Activated CD4-positive, alpha-beta T cell treated with anti-CD3 and anti-CD28 coated beads, Interleukin-2, amount 10 ng/mL, durations not matched to agents 7 days and 5 days (primary cell): ENCODE measurements around the gene NKPD1. TPM values are rescaled to one million over a fixed set of nuclear protein-coding genes. Genes with fewer than 3 reads are reported as not detected.

ENCODE experiments used
- CTCF ChIA-PET: fragments of 350-600 bp; sonication (Branson Sonifier 250); formaldehyde crosslinking; loops from one replicate; lab custom pipeline; 2021; ENCODE audit warnings: antibody characterized with exemption; lab: Charles Lee
- POLR2A ChIA-PET: fragments of 350-600 bp; sonication (Branson Sonifier 250); formaldehyde crosslinking; loops from one replicate; lab custom pipeline; 2021; ENCODE audit warnings: antibody characterized with exemption; lab: Charles Lee
- DNase-seq: peaks from one replicate; pipeline ENCODE4 v3.0.0-alpha.2; 2020
- H3K27ac Mint-ChIP-seq: one replicate; pipeline ENCODE4 v1.8.0; 2021; ENCODE audit warnings: mild to moderate bottlenecking, moderate library complexity, mixed read lengths
- H3K27me3 Mint-ChIP-seq: one replicate; pipeline ENCODE4 v1.8.0; 2021; ENCODE audit warnings: mixed read lengths
- H3K36me3 Mint-ChIP-seq: one replicate; pipeline ENCODE4 v1.8.0; 2021; ENCODE audit warnings: low read depth, mixed read lengths
- H3K4me1 Mint-ChIP-seq: one replicate; pipeline ENCODE4 v1.8.0; 2021; ENCODE audit warnings: mixed read lengths
- H3K4me3 Mint-ChIP-seq: one replicate; pipeline ENCODE4 v1.8.0; 2021; ENCODE audit warnings: mild to moderate bottlenecking, moderate library complexity, mixed read lengths
- H3K9me3 Mint-ChIP-seq: one replicate; pipeline ENCODE4 v1.8.0; 2021; ENCODE audit warnings: mixed read lengths
- total RNA-seq, 2 experiments: library from RNA; stranded (reverse); gene quantifications; one replicate each; pipeline ENCODE4 v1.2.3, GENCODE V29; 2021

Gene NKPD1
- total RNA-seq, 2 experiments from 2014 or later, result 0.17 TPM; not detected in 1

- Mint-ChIP-seq H3K9me3 (no peaks in the 10 kb centered on the region), H3K4me1 (peaks cover 26% of the 10 kb centered on the region), H3K27me3 (peaks cover 24% of the 10 kb centered on the region), H3K36me3 (peaks cover 4% of the 10 kb centered on the region), H3K4me3 (no peak overlapping the region), H3K27ac (no peak overlapping the region)
- ChIA-PET POLR2A (no interaction called here), CTCF (interaction anchor here (1.4 kb wide), 1 partner anchor 15 kb away, joined by 3 read pairs; no protein-coding TSS in a partner anchor)
- no peak for DNase-seq
Observed at GRCh38 chr19:45150180-45150579, 10.6 kb downstream of the NKPD1 start.

GRCh38 chr19:45149129-45149528, 11.7 kb downstream of the NKPD1 start:
- H3K27me3 Mint-ChIP-seq, result peaks cover 18% of the 10 kb centered on the region
- ChIA-PET POLR2A (no interaction called here), CTCF (interaction anchor here (0.7 to 1.1 kb wide), 2 partner anchors 11 to 34 kb away, joined by 3 read pairs; no protein-coding TSS in a partner anchor)
- peaks cover 4% of the 10 kb centered on the region for H3K36me3 Mint-ChIP-seq
- DNase-seq, result no peak
- H3K4me3 Mint-ChIP-seq, result no peak overlapping the region
- H3K4me1 Mint-ChIP-seq, result peaks cover 24% of the 10 kb centered on the region
- no peak overlapping the region for H3K27ac Mint-ChIP-seq
- H3K9me3 Mint-ChIP-seq, result no peaks in the 10 kb centered on the region

GRCh38 chr19:45147835-45148676, 12.7 kb downstream of the NKPD1 start:
- H3K36me3 Mint-ChIP-seq, result peaks cover 4% of the 10 kb centered on the region
- CTCF ChIA-PET, result interaction anchor here (1.1 kb wide), 1 partner anchor 35 kb away, joined by 3 read pairs; no protein-coding TSS in a partner anchor
- H3K9me3 Mint-ChIP-seq, result no peaks in the 10 kb centered on the region
- H3K4me3 Mint-ChIP-seq, result no peak overlapping the region
- no peak overlapping the region for H3K27ac Mint-ChIP-seq
- POLR2A ChIA-PET, result no interaction called here
- peaks cover 15% of the 10 kb centered on the region for H3K4me1 Mint-ChIP-seq
- H3K27me3 Mint-ChIP-seq, result peaks cover 12% of the 10 kb centered on the region
- no peak for DNase-seq

GRCh38 chr19:45146741-45147205, 14.0 kb downstream of the NKPD1 start:
- Mint-ChIP-seq H3K4me3 (no peak overlapping the region), H3K27me3 (peaks cover 7% of the 10 kb centered on the region), H3K9me3 (no peaks in the 10 kb centered on the region), H3K4me1 (peaks cover 10% of the 10 kb centered on the region), H3K36me3 (peaks cover 5% of the 10 kb centered on the region), H3K27ac (no peak overlapping the region)
- ChIA-PET CTCF (no interaction called here), POLR2A (no interaction called here)
- DNase-seq, result no peak

DNA sequence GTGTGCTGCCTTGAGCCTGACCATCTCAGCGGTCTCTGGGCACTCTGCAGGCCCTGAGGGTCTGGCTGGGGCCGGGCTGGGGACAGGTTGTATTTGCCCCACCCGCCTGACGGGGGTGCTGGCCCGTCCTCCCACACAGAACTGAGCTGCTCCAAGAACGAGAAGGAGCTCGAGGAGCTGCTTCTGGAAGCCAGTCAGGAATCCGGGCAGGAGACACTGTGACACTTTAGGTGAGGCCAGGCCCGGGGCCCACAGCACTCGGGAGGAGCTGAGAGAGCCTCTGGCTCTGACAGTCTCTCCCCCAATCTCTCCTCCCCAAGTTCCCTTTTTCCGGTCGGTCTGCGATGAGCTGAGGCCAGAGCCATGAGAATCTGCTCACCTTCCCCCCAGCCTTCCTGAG, 14.5 kb downstream of the NKPD1 start:
- no peaks in the 10 kb centered on the region for H3K9me3 Mint-ChIP-seq
- H3K27ac Mint-ChIP-seq, result no peak overlapping the region
- H3K36me3 Mint-ChIP-seq, result peaks cover 5% of the 10 kb centered on the region
- peaks cover 10% of the 10 kb centered on the region for H3K4me1 Mint-ChIP-seq
- POLR2A ChIA-PET, result no interaction called here
- CTCF ChIA-PET, result no interaction called here
- peaks cover 2% of the 10 kb centered on the region for H3K27me3 Mint-ChIP-seq
- no peak for DNase-seq
- no peak overlapping the region for H3K4me3 Mint-ChIP-seq

DNA sequence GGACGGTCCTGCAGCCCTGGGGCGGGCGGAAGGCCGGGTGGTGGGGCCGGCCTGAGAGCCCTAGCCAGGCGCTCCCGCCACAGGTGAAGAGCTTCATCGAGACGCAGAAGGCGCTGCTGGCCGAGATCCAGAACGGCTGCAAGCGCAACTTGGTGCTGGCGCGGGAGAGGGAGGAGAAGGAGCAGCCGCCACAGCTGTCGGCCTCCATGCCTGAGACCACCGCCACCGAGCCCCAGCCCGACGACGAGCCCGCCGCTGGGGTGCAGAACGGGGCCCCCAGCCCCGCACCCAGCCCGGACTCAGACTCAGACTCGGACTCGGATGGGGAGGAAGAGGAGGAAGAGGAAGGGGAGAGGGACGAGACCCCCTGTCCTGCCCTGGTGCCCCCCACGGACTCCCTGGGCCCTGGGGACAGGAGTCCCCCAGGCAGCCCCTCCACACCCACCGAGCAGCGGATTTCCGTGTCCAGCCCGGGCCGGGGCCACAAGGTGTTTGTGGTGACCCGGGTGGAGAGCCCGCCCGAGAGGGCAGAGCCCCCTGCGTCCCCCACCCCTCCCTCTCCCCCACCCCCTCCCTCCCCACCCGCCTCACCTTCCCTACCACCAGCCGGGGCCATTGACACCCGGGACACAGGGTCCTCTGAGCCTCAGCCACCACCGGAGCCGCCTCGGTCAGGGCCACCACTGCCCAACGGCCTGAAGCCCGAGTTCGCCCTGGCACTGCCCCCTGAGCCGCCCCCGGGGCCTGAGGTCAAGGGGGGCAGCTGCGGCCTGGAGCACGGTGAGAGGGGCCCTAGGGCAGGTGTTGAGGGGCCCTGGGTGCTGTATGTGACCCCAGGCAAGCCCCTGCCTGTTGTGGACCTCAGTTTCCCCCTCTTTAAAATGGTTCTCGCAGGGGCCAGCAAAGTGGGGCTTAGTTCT, 15.3 kb downstream of the NKPD1 start:
- no peak overlapping the region for H3K4me3 Mint-ChIP-seq
- POLR2A ChIA-PET, result no interaction called here
- no peak overlapping the region for H3K27ac Mint-ChIP-seq
- DNase-seq, result no peak
- CTCF ChIA-PET, result no interaction called here
- peaks cover 7% of the 10 kb centered on the region for H3K36me3 Mint-ChIP-seq
- H3K27me3 Mint-ChIP-seq, result no peaks in the 10 kb centered on the region
- H3K9me3 Mint-ChIP-seq, result no peaks in the 10 kb centered on the region
- peaks cover 10% of the 10 kb centered on the region for H3K4me1 Mint-ChIP-seq

- ChIA-PET POLR2A (no interaction called here), CTCF (interaction anchor here (1.4 to 1.5 kb wide), 2 partner anchors 9 to 14 kb away, joined by 3 to 5 read pairs; no protein-coding TSS in a partner anchor)
- Mint-ChIP-seq H3K9me3 (no peaks in the 10 kb centered on the region), H3K4me1 (peaks cover 9% of the 10 kb centered on the region), H3K4me3 (no peak overlapping the region), H3K27me3 (no peaks in the 10 kb centered on the region), H3K36me3 (peaks cover 7% of the 10 kb centered on the region), H3K27ac (no peak overlapping the region)
- no peak for DNase-seq
Observed at GRCh38 chr19:45144431-45145269, 16.1 kb downstream of the NKPD1 start.

GRCh38 chr19:45142726-45143110, 18.1 kb downstream of the NKPD1 start:
- H3K4me3 Mint-ChIP-seq, result no peak overlapping the region
- no peaks in the 10 kb centered on the region for H3K27me3 Mint-ChIP-seq
- no peaks in the 10 kb centered on the region for H3K4me1 Mint-ChIP-seq
- ChIA-PET POLR2A (no interaction called here), CTCF (interaction anchor here (1.0 kb wide), 1 partner anchor 35 kb away, joined by 3 read pairs; the partner anchor contains the start of gene TRAPPC6A)
- H3K9me3 Mint-ChIP-seq, result no peaks in the 10 kb centered on the region
- no peak for DNase-seq
- peaks cover 7% of the 10 kb centered on the region for H3K36me3 Mint-ChIP-seq
- no peak overlapping the region for H3K27ac Mint-ChIP-seq

- H3K27ac Mint-ChIP-seq, result no peak overlapping the region
- CTCF ChIA-PET, result interaction anchor here (1.0 kb wide), 1 partner anchor 36 kb away, joined by 3 read pairs; the partner anchor contains the start of gene TRAPPC6A
- no peaks in the 10 kb centered on the region for H3K4me1 Mint-ChIP-seq
- peaks cover 7% of the 10 kb centered on the region for H3K36me3 Mint-ChIP-seq
- POLR2A ChIA-PET, result no interaction called here
- no peak for DNase-seq
- H3K9me3 Mint-ChIP-seq, result no peaks in the 10 kb centered on the region
- no peak overlapping the region for H3K4me3 Mint-ChIP-seq
- no peaks in the 10 kb centered on the region for H3K27me3 Mint-ChIP-seq
Observed at GRCh38 chr19:45142016-45142725, 18.6 kb downstream of the NKPD1 start.

DNA sequence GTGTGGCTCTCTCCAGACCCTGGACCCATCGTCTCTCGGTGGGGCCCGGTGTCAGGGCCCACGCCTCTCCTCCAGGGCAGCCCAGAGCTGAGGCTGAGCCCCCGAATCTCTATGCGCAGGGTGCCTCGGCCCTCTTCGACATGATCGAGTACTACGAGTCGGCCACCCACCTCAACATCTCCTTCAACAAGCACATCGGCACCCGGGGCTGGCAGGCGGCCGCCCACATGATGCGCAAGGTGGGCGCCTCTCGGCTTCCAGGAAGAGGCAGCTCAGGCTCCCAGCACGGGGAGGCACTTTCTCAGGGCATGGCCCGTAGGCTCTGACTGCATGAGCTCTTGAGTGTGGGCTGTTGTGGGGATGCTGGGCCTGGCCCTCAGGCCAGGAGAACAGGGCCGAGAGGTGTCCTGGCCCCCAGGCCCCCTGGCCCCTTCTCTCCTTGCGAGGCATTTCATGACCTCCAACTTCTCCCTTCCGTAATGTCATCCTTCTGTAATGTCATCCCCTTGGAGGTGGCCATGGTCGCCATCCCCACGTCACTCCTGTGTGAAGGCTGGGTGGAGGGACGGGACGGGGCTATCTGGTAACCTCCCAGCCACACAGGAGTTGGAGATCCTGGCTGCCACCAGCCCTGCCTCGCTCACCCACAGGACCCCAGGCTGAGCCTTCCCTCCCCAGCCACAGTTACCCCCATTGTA, 19.4 kb downstream of the NKPD1 start:
- POLR2A ChIA-PET, result no interaction called here
- H3K36me3 Mint-ChIP-seq, result peaks cover 7% of the 10 kb centered on the region
- H3K9me3 Mint-ChIP-seq, result no peaks in the 10 kb centered on the region
- H3K4me1 Mint-ChIP-seq, result peaks cover under 1% of the 10 kb centered on the region
- H3K27ac Mint-ChIP-seq, result no peak overlapping the region
- CTCF ChIA-PET, result no interaction called here
- H3K27me3 Mint-ChIP-seq, result no peaks in the 10 kb centered on the region
- DNase-seq, result no peak
- H3K4me3 Mint-ChIP-seq, result no peak overlapping the region

GRCh38 chr19:45140533-45140932, 20.2 kb downstream of the NKPD1 start:
- Mint-ChIP-seq H3K27me3 (no peaks in the 10 kb centered on the region), H3K9me3 (no peaks in the 10 kb centered on the region), H3K4me1 (peaks cover 4% of the 10 kb centered on the region), H3K4me3 (no peak overlapping the region), H3K27ac (peak overlapping the region; percentile 36), H3K36me3 (peaks cover 7% of the 10 kb centered on the region)
- ChIA-PET POLR2A (no interaction called here), CTCF (interaction anchor here (0.5 kb wide), 1 partner anchor 170 kb away, joined by 5 read pairs; no protein-coding TSS in a partner anchor)
- no peak for DNase-seq
